WTC11 (cell line): Measurements from ENCODE around the gene TOX2. TPM values are rescaled to one million over a fixed set of nuclear protein-coding genes. Genes with fewer than 3 reads are reported as not detected.

Experiments used
- ATAC-seq: fragments of 200-7000 bp; cut with Tn5 transposase; 2 replicates; pipeline ENCODE4 v1.10.0; 2021; ENCODE audit warnings: mild to moderate bottlenecking, moderate library complexity
- CTCF ChIA-PET: fragments of 300-600 bp; sonication (Branson Sonifier 250); formaldehyde crosslinking; loops from one replicate; lab custom pipeline; 2021; ENCODE audit warnings: antibody characterized with exemption; lab: Charles Lee
- POLR2A ChIA-PET: fragments of 350-600 bp; sonication (Branson Sonifier 250); formaldehyde crosslinking; loops from one replicate; lab custom pipeline; 2021; ENCODE audit warnings: antibody characterized with exemption; lab: Charles Lee
- DNase-seq: peaks from one replicate; pipeline ENCODE4 v3.0.0; 2021; ENCODE audit warnings: low spot score
- H3K27ac Mint-ChIP-seq: 2 replicates; pipeline ENCODE4 v1.8.0; 2021; ENCODE audit warnings: mixed read lengths
- H3K27me3 Mint-ChIP-seq: 2 replicates; pipeline ENCODE4 v1.8.0; 2021; ENCODE audit warnings: low read depth, mild to moderate bottlenecking, moderate library complexity, mixed read lengths
- H3K36me3 Mint-ChIP-seq: 2 replicates; pipeline ENCODE4 v1.8.0; 2021; ENCODE audit warnings: mixed read lengths
- H3K4me1 Mint-ChIP-seq: 2 replicates; pipeline ENCODE4 v1.8.0; 2022; ENCODE audit warnings: mixed read lengths
- H3K4me3 Mint-ChIP-seq: 2 replicates; pipeline ENCODE4 v1.8.0; 2021; ENCODE audit warnings: mild to moderate bottlenecking, moderate library complexity, mixed read lengths
- H3K9me3 Mint-ChIP-seq: 2 replicates; pipeline ENCODE4 v1.8.0; 2021; ENCODE audit warnings: mixed read lengths
- CREM ChIP-seq: sonication (generic); formaldehyde crosslinking; IDR thresholded peaks from 2 replicates; pipeline ENCODE4 v1.8.1; 2022; ENCODE audit warnings: mild to moderate bottlenecking, missing genetic modification reagents, moderate library complexity
- EMX1 ChIP-seq: fragments of 250-450 bp; sonication (Bioruptor Pico); IDR thresholded peaks from 2 replicates; pipeline ENCODE4 v1.8.0; 2021; ENCODE audit warnings: mild to moderate bottlenecking
- GTF2I ChIP-seq: fragments of 250-450 bp; sonication (Bioruptor Pico); conservative IDR thresholded peaks from 2 replicates; pipeline ENCODE4 v1.4.0; 2021; ENCODE audit warnings: mild to moderate bottlenecking
- NFYB ChIP-seq: sonication (generic); formaldehyde crosslinking; conservative IDR thresholded peaks from 2 replicates; pipeline ENCODE4 v1.8.0; 2022; ENCODE audit warnings: low read depth, missing genetic modification reagents
- TEAD4 ChIP-seq: sonication (generic); formaldehyde crosslinking; IDR thresholded peaks from 2 replicates; pipeline ENCODE4 v1.8.0; 2022; ENCODE audit warnings: mild to moderate bottlenecking, missing genetic modification reagents
- ZNF232 ChIP-seq: sonication (generic); formaldehyde crosslinking; IDR thresholded peaks from 2 replicates; pipeline ENCODE4 v1.8.0; 2022; ENCODE audit warnings: mild to moderate bottlenecking, missing genetic modification reagents
- total RNA-seq: library from RNA; stranded (reverse); gene quantifications from 3 replicates; pipeline ENCODE4 v1.2.3, GENCODE V29; 2021
- TF ChIP-seq, protein P1 (sequence below): sonication (generic); formaldehyde crosslinking; IDR thresholded peaks from 2 replicates; pipeline ENCODE4 v1.8.1; 2022; ENCODE audit warnings: missing genetic modification reagents, borderline replicate concordance
- TF ChIP-seq, protein P2 (sequence below): sonication (generic); formaldehyde crosslinking; IDR thresholded peaks from 2 replicates; pipeline ENCODE4 v1.8.1; 2023; ENCODE audit warnings: mild to moderate bottlenecking, missing genetic modification reagents, moderate library complexity
- TF ChIP-seq, protein P3 (sequence below): fragments of 250-450 bp; sonication (Bioruptor Pico); IDR thresholded peaks from 2 replicates; pipeline ENCODE4 v1.8.0; 2021; ENCODE audit warnings: mild to moderate bottlenecking
- TF ChIP-seq, protein P4 (sequence below): sonication (generic); formaldehyde crosslinking; IDR thresholded peaks from 2 replicates; pipeline ENCODE4 v1.8.0; 2023; ENCODE audit warnings: mild to moderate bottlenecking, missing genetic modification reagents
- TF ChIP-seq, protein P5 (sequence below): sonication (generic); formaldehyde crosslinking; IDR thresholded peaks from 2 replicates; pipeline ENCODE4 v1.8.1; 2022; ENCODE audit warnings: low read depth, mild to moderate bottlenecking, moderate library complexity, missing genetic modification reagents, borderline replicate concordance
- TF ChIP-seq, protein P6 (sequence below): sonication (generic); formaldehyde crosslinking; IDR thresholded peaks from 2 replicates; pipeline ENCODE4 v1.8.1; 2023; ENCODE audit warnings: mild to moderate bottlenecking, missing genetic modification reagents, borderline replicate concordance

TOX2 gene
- total RNA-seq, 1 experiment from 2014 or later: 3.4 TPM

DNA sequence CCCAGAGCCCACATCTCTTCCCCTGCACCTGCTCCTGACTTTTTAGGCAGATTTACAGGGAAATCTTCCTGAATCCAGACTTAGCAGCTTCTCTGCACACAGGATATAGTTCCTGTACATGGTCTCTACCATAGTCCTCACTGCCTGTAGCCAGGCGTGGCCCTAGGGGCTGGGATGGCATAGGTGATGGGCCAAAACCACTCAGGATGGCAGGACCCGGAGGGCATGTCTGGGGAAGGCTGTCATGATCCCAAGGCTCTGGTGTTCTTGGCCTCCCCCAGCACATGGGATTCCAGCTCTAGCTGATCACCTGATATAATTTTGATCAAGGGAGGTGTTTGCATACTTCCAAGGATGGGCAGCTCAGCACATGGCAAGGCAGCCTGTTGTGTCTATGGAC, 58.0 kb downstream of the TOX2 start:
- Mint-ChIP-seq H3K27ac (no peak overlapping the region), H3K27me3 (no peaks in the 10 kb centered on the region), H3K4me3 (no peak overlapping the region), H3K4me1 (peaks cover 2% of the 10 kb centered on the region), H3K9me3 (no peaks in the 10 kb centered on the region; the same call in 1 of the 2 replicates), H3K36me3 (no peaks in the 10 kb centered on the region)
- POLR2A ChIA-PET: no interaction called here
- no peak for TF ChIP-seq ZNF232 (CRISPR knock-in tag)
- TF ChIP-seq, protein P1, sequence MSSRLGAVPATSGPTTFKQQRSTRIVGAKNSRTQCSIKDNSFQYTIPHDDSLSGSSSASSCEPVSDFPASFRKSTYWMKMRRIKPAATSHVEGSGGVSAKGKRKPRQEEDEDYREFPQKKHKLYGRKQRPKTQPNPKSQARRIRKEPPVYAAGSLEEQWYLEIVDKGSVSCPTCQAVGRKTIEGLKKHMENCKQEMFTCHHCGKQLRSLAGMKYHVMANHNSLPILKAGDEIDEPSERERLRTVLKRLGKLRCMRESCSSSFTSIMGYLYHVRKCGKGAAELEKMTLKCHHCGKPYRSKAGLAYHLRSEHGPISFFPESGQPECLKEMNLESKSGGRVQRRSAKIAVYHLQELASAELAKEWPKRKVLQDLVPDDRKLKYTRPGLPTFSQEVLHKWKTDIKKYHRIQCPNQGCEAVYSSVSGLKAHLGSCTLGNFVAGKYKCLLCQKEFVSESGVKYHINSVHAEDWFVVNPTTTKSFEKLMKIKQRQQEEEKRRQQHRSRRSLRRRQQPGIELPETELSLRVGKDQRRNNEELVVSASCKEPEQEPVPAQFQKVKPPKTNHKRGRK (CRISPR knock-in tag): no peak
- no peak for TF ChIP-seq TEAD4
- TF ChIP-seq, protein P2, sequence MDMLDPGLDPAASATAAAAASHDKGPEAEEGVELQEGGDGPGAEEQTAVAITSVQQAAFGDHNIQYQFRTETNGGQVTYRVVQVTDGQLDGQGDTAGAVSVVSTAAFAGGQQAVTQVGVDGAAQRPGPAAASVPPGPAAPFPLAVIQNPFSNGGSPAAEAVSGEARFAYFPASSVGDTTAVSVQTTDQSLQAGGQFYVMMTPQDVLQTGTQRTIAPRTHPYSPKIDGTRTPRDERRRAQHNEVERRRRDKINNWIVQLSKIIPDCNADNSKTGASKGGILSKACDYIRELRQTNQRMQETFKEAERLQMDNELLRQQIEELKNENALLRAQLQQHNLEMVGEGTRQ (CRISPR knock-in tag): no peak
- no peak for TF ChIP-seq GTF2I (CRISPR knock-in tag)
- CTCF ChIA-PET: no interaction called here
- ATAC-seq: no peak
- no peak for DNase-seq

DNA sequence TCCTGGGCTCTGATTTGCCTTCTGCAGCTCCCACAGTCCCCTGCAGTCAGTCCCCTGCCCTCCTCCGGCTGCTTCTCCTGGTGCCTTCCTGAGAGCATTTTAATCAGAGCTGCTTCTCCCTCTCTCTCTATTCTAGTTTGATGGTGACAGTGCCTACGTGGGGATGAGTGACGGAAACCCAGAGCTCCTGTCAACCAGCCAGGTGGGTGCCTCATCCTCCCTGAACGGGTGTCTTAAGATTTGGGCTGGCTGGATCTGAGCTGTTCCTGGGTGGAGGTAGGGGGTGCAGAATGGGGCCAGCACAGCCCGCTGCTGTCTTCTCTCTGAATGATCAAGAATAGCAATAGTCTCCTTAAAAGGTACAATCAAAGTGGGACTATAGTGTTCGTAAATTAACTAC, 58.6 kb downstream of the TOX2 start:
- H3K9me3 Mint-ChIP-seq: no peaks in the 10 kb centered on the region; the same call in 1 of the 2 replicates
- DNase-seq (no peak), ATAC-seq (no peak)
- no peaks in the 10 kb centered on the region for H3K27me3 Mint-ChIP-seq
- peaks cover 6% of the 10 kb centered on the region for H3K4me1 Mint-ChIP-seq
- H3K27ac Mint-ChIP-seq: no peak overlapping the region
- H3K4me3 Mint-ChIP-seq: no peak overlapping the region
- POLR2A ChIA-PET: no interaction called here
- H3K36me3 Mint-ChIP-seq: no peaks in the 10 kb centered on the region
- TF ChIP-seq NFYB (CRISPR knock-in tag): no peak
- TF ChIP-seq, protein P3, sequence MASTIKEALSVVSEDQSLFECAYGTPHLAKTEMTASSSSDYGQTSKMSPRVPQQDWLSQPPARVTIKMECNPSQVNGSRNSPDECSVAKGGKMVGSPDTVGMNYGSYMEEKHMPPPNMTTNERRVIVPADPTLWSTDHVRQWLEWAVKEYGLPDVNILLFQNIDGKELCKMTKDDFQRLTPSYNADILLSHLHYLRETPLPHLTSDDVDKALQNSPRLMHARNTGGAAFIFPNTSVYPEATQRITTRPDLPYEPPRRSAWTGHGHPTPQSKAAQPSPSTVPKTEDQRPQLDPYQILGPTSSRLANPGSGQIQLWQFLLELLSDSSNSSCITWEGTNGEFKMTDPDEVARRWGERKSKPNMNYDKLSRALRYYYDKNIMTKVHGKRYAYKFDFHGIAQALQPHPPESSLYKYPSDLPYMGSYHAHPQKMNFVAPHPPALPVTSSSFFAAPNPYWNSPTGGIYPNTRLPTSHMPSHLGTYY (CRISPR knock-in tag): no peak
- TF ChIP-seq, protein P4, sequence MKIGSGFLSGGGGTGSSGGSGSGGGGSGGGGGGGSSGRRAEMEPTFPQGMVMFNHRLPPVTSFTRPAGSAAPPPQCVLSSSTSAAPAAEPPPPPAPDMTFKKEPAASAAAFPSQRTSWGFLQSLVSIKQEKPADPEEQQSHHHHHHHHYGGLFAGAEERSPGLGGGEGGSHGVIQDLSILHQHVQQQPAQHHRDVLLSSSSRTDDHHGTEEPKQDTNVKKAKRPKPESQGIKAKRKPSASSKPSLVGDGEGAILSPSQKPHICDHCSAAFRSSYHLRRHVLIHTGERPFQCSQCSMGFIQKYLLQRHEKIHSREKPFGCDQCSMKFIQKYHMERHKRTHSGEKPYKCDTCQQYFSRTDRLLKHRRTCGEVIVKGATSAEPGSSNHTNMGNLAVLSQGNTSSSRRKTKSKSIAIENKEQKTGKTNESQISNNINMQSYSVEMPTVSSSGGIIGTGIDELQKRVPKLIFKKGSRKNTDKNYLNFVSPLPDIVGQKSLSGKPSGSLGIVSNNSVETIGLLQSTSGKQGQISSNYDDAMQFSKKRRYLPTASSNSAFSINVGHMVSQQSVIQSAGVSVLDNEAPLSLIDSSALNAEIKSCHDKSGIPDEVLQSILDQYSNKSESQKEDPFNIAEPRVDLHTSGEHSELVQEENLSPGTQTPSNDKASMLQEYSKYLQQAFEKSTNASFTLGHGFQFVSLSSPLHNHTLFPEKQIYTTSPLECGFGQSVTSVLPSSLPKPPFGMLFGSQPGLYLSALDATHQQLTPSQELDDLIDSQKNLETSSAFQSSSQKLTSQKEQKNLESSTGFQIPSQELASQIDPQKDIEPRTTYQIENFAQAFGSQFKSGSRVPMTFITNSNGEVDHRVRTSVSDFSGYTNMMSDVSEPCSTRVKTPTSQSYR (CRISPR knock-in tag): no peak
- TF ChIP-seq, protein P5, sequence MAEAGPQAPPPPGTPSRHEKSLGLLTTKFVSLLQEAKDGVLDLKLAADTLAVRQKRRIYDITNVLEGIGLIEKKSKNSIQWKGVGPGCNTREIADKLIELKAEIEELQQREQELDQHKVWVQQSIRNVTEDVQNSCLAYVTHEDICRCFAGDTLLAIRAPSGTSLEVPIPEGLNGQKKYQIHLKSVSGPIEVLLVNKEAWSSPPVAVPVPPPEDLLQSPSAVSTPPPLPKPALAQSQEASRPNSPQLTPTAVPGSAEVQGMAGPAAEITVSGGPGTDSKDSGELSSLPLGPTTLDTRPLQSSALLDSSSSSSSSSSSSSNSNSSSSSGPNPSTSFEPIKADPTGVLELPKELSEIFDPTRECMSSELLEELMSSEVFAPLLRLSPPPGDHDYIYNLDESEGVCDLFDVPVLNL (CRISPR knock-in tag): no peak
- TF ChIP-seq, protein P1 (CRISPR knock-in tag): no peak
- no peak for TF ChIP-seq EMX1 (CRISPR knock-in tag)
- no peak for TF ChIP-seq CREM (CRISPR knock-in tag)
- TF ChIP-seq, protein P6, sequence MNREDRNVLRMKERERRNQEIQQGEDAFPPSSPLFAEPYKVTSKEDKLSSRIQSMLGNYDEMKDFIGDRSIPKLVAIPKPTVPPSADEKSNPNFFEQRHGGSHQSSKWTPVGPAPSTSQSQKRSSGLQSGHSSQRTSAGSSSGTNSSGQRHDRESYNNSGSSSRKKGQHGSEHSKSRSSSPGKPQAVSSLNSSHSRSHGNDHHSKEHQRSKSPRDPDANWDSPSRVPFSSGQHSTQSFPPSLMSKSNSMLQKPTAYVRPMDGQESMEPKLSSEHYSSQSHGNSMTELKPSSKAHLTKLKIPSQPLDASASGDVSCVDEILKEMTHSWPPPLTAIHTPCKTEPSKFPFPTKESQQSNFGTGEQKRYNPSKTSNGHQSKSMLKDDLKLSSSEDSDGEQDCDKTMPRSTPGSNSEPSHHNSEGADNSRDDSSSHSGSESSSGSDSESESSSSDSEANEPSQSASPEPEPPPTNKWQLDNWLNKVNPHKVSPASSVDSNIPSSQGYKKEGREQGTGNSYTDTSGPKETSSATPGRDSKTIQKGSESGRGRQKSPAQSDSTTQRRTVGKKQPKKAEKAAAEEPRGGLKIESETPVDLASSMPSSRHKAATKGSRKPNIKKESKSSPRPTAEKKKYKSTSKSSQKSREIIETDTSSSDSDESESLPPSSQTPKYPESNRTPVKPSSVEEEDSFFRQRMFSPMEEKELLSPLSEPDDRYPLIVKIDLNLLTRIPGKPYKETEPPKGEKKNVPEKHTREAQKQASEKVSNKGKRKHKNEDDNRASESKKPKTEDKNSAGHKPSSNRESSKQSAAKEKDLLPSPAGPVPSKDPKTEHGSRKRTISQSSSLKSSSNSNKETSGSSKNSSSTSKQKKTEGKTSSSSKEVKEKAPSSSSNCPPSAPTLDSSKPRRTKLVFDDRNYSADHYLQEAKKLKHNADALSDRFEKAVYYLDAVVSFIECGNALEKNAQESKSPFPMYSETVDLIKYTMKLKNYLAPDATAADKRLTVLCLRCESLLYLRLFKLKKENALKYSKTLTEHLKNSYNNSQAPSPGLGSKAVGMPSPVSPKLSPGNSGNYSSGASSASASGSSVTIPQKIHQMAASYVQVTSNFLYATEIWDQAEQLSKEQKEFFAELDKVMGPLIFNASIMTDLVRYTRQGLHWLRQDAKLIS (CRISPR knock-in tag): no peak
- CTCF ChIA-PET: no interaction called here
